GM21367 (cell line): Measurements from ENCODE around the gene PLEKHN1.

ENCODE experiments used
- ATAC-seq: cut with Tn5 transposase; IDR thresholded peaks from one replicate; pipeline ENCODE4 v1.9.1; 2021; ENCODE audit not compliant: unreplicated experiment

Gene PLEKHN1

DNA sequence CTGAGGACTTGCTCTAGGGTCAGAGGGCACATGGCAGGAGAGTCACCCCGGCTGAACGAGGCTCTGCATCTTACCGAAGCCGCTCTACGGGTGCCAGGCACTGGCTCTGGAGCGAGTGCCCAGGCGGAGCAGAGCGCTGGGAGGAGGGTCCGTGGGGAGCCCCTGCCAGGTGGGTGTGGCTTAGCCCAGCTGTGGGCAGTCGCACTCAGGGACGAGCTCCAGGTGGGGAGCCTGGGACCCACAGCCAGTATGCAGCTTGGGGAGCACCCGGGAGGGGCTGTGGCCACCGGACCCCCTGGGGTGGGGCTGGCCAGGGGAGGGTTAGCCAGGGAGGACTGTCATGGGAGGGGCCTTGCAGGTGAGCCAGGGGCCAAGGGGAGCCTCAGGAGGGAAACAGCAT is 57.4 kb downstream of the PLEKHN1 start:
- ATAC-seq, result no peak

GRCh38 chr1:1024149-1024770 is 58.0 kb downstream of the PLEKHN1 start:
- no peak for ATAC-seq

DNA sequence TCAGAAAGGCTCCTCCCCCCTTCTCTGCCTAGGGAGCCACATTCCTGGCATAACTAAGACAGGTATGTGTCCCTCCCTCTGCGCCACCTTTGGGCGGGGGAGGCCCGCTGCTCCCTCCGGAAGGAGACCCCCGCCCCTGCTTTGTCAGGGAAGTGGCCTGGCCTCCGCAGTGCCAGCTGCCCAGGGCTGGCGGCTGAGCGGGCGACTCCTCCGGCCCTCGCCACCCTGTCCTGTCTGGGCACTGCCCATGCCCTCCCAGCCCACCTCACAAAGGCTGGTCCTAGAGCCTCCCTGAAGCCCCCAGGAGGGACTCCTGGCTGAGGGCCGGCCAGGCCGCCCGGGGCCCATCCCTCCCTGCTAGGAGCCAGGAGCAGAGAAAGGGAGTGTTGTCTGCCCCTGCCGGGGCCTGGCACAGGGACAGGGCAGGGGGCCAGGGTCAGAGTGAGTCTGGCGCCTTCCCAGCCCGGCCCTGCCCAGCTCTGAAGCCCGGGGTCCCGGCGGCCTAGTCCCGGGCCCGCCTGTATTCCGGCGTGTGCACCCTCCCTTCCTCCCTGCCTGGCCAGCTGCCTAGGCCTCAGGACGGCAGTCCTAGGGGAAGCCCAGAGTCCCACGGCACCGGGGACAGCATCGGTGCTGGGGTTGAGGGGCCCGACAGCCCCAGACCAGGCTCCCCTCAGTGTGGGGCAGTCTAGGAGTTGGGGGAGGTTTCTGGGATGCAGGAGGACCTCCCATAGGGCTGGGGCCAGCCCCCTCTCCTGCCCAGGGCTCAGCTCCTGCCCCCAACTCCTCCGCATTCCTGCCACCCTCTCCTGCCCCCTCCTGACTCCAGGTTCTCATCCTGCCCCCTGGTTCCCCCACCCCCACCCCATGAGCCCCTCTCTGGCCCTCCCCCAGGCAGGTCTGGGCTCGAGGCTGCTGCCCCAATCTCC is 58.8 kb downstream of the PLEKHN1 start:
- no peak for ATAC-seq
